ENCODE data around the gene RAMAC.
"Not testable (repeated sequence)": the region's sequence is repeated elsewhere in the genome, so short reads cannot be mapped to it uniquely, and the experiment has no call there.

The RAMAC gene

GRCh38 chr15:83018436-83018835 is 32.4 kb downstream of the RAMAC start:
- no peak overlapping the region for H3K4me3 ChIP-seq (IDR thresholded peaks at IDR 0.05; ENCODE audit: insufficient read depth, low read depth, low read length)
- no peak overlapping the region for H3K4me2 ChIP-seq
- no peaks in the 10 kb centered on the region for H3K36me3 ChIP-seq (ENCODE audit: insufficient read depth)
- H3K79me2 ChIP-seq (ENCODE audit: insufficient read depth, low read depth): no peaks in the 10 kb centered on the region; the same call in 1 of the 2 replicates
- TF ChIP-seq, protein P1, sequence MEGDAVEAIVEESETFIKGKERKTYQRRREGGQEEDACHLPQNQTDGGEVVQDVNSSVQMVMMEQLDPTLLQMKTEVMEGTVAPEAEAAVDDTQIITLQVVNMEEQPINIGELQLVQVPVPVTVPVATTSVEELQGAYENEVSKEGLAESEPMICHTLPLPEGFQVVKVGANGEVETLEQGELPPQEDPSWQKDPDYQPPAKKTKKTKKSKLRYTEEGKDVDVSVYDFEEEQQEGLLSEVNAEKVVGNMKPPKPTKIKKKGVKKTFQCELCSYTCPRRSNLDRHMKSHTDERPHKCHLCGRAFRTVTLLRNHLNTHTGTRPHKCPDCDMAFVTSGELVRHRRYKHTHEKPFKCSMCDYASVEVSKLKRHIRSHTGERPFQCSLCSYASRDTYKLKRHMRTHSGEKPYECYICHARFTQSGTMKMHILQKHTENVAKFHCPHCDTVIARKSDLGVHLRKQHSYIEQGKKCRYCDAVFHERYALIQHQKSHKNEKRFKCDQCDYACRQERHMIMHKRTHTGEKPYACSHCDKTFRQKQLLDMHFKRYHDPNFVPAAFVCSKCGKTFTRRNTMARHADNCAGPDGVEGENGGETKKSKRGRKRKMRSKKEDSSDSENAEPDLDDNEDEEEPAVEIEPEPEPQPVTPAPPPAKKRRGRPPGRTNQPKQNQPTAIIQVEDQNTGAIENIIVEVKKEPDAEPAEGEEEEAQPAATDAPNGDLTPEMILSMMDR (conservative IDR thresholded peaks at IDR 0.05; ENCODE audit: low read depth, low read length): no peak
- no peak overlapping the region for H3K27ac ChIP-seq
- no peak overlapping the region for H3K9ac ChIP-seq
- no peaks in the 10 kb centered on the region for H4K20me1 ChIP-seq (ENCODE audit: insufficient read depth)
- no peak overlapping the region for H2AFZ ChIP-seq (ENCODE audit: low read depth)
- H3K4me1 ChIP-seq (ENCODE audit: low read depth, poor library complexity, severe bottlenecking): peaks cover 9% of the 10 kb centered on the region
- no peaks in the 10 kb centered on the region for H3K27me3 ChIP-seq (ENCODE audit: insufficient read depth, low read depth)

- Histone ChIP-seq H3K79me2 (ENCODE audit: insufficient read depth, low read depth) (peaks cover 42% of the 10 kb centered on the region), H2AFZ (ENCODE audit: low read depth) (no peak overlapping the region), H3K4me2 (no peak overlapping the region), H3K4me3 (IDR thresholded peaks at IDR 0.05; ENCODE audit: insufficient read depth, low read depth, low read length) (no peak overlapping the region), H3K36me3 (ENCODE audit: insufficient read depth) (peaks cover 8% of the 10 kb centered on the region), H3K27me3 (ENCODE audit: insufficient read depth, low read depth) (no peaks in the 10 kb centered on the region), H4K20me1 (ENCODE audit: insufficient read depth) (0 out of 2 replicates have a peak, but pooled peaks cover 4% of the 10 kb centered on the region), H3K9ac (no peak overlapping the region), H3K4me1 (ENCODE audit: low read depth, poor library complexity, severe bottlenecking) (no peaks in the 10 kb centered on the region), H3K27ac (no peak overlapping the region)
- TF ChIP-seq, protein P1 (conservative IDR thresholded peaks at IDR 0.05; ENCODE audit: low read depth, low read length): no peak
Measured at GRCh38 chr15:83030021-83030420, 44.0 kb downstream of the RAMAC start.

GRCh38 chr15:83031234-83031633 is 45.2 kb downstream of the RAMAC start:
- H3K4me1 ChIP-seq (ENCODE audit: low read depth, poor library complexity, severe bottlenecking); H3K9ac ChIP-seq; H3K36me3 ChIP-seq (ENCODE audit: insufficient read depth); H3K27me3 ChIP-seq (ENCODE audit: insufficient read depth, low read depth); H3K4me2 ChIP-seq; H3K4me3 ChIP-seq (IDR thresholded peaks at IDR 0.05; ENCODE audit: insufficient read depth, low read depth, low read length); H4K20me1 ChIP-seq (ENCODE audit: insufficient read depth); H3K27ac ChIP-seq; H2AFZ ChIP-seq (ENCODE audit: low read depth): not testable (repeated sequence)
- peaks cover 54% of the 10 kb centered on the region for H3K79me2 ChIP-seq (ENCODE audit: insufficient read depth, low read depth)

GRCh38 chr15:83036253-83036652 is 50.2 kb downstream of the RAMAC start:
- peaks cover 80% of the 10 kb centered on the region for H3K79me2 ChIP-seq (ENCODE audit: insufficient read depth, low read depth)
- no peak overlapping the region for H3K9ac ChIP-seq
- no peak overlapping the region for H3K4me2 ChIP-seq
- H2AFZ ChIP-seq (ENCODE audit: low read depth): no peak overlapping the region
- peaks cover 10% of the 10 kb centered on the region for H3K36me3 ChIP-seq (ENCODE audit: insufficient read depth)
- H3K4me1 ChIP-seq (ENCODE audit: low read depth, poor library complexity, severe bottlenecking): no peaks in the 10 kb centered on the region
- H3K27me3 ChIP-seq (ENCODE audit: insufficient read depth, low read depth): no peaks in the 10 kb centered on the region
- peaks cover 18% of the 10 kb centered on the region; the same call in 1 of the 2 replicates for H4K20me1 ChIP-seq (ENCODE audit: insufficient read depth)
- no peak overlapping the region for H3K4me3 ChIP-seq (IDR thresholded peaks at IDR 0.05; ENCODE audit: insufficient read depth, low read depth, low read length)
- TF ChIP-seq, protein P1 (conservative IDR thresholded peaks at IDR 0.05; ENCODE audit: low read depth, low read length): no peak
- no peak overlapping the region for H3K27ac ChIP-seq

DNA sequence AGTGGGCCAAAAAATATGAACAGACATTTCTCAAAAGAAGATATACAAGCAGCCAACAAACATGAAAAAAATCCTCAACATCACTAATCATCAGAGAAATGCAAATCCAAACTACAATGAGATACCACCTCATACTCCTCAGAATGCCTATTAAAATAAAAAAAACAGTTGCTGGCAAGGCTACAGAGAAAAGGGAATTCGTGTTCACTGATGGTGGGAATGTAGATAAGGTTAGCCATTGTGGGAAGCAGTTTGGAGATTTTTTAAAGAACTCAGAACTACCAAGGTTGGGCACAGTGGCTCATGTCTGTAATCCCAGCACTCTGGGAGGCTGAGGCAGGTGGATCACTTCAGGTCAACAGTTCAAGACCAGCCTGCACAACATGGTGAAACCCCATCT is 53.2 kb downstream of the RAMAC start:
- H3K9ac ChIP-seq: no peak overlapping the region
- H4K20me1 ChIP-seq (ENCODE audit: insufficient read depth): peaks cover 18% of the 10 kb centered on the region; the same call in 1 of the 2 replicates
- no peak overlapping the region for H3K4me3 ChIP-seq (IDR thresholded peaks at IDR 0.05; ENCODE audit: insufficient read depth, low read depth, low read length)
- TF ChIP-seq, protein P1 (conservative IDR thresholded peaks at IDR 0.05; ENCODE audit: low read depth, low read length): no peak
- no peaks in the 10 kb centered on the region for H3K27me3 ChIP-seq (ENCODE audit: insufficient read depth, low read depth)
- H3K27ac ChIP-seq: no peak overlapping the region
- H3K79me2 ChIP-seq (ENCODE audit: insufficient read depth, low read depth): peaks cover 69% of the 10 kb centered on the region
- no peak overlapping the region for H2AFZ ChIP-seq (ENCODE audit: low read depth)
- H3K4me1 ChIP-seq (ENCODE audit: low read depth, poor library complexity, severe bottlenecking): no peaks in the 10 kb centered on the region
- peaks cover 14% of the 10 kb centered on the region for H3K36me3 ChIP-seq (ENCODE audit: insufficient read depth)
- no peak overlapping the region for H3K4me2 ChIP-seq
